Smooth muscle cell (in vitro differentiated cells): Measurements from ENCODE around the gene AGRN. TPM values are rescaled to one million over a fixed set of nuclear protein-coding genes. Genes with fewer than 3 reads are reported as not detected.

Source experiments
- DNase-seq: peaks from one replicate; lab custom pipeline; 2025; ENCODE audit not compliant: unreplicated experiment; lab: John Stamatoyannopoulos, UW
- H2AFZ ChIP-seq: fragments of 200-600 bp; sonication (generic); 2 replicates; pipeline ENCODE4 v1.6.0; 2016; ENCODE audit warnings: antibody characterized with exemption, low read depth, mild to moderate bottlenecking
- H3F3A ChIP-seq: fragments of 200-600 bp; sonication (generic); 2 replicates; pipeline ENCODE4 v1.6.0; 2017; ENCODE audit warnings: antibody characterized with exemption, low read depth
- H3K27ac ChIP-seq: fragments of 200-600 bp; sonication (generic); 2 replicates; pipeline ENCODE4 v1.5.1; 2016; ENCODE audit warnings: low read depth, mild to moderate bottlenecking
- H3K27me3 ChIP-seq: fragments of 200-600 bp; sonication (generic); 2 replicates; pipeline ENCODE4 v1.6.1; 2016; ENCODE audit warnings: low read depth, mild to moderate bottlenecking
- H3K36me3 ChIP-seq: fragments of 200-600 bp; sonication (generic); 2 replicates; pipeline ENCODE4 v1.5.1; 2016; ENCODE audit warnings: low read depth
- H3K4me1 ChIP-seq: fragments of 200-600 bp; sonication (generic); 2 replicates; pipeline ENCODE4 v1.5.1; 2016; ENCODE audit warnings: low read depth
- H3K4me2 ChIP-seq: fragments of 200-600 bp; sonication (generic); 2 replicates; pipeline ENCODE4 v1.6.0; 2016; ENCODE audit warnings: mild to moderate bottlenecking
- H3K4me3 ChIP-seq: fragments of 200-600 bp; sonication (generic); 2 replicates; pipeline ENCODE4 v1.5.1; 2016; ENCODE audit warnings: mild to moderate bottlenecking
- H3K79me2 ChIP-seq: fragments of 200-600 bp; sonication (generic); 2 replicates; pipeline ENCODE4 v1.6.0; 2016; ENCODE audit warnings: low read depth, mild to moderate bottlenecking
- H3K9ac ChIP-seq: fragments of 200-600 bp; sonication (generic); 2 replicates; pipeline ENCODE4 v1.6.0; 2016; ENCODE audit warnings: low read depth
- H3K9me3 ChIP-seq: fragments of 200-600 bp; sonication (generic); replicated peaks from 2 replicates; pipeline ENCODE4 v1.5.1; 2016; ENCODE audit warnings: low read depth
- H4K20me1 ChIP-seq: fragments of 200-600 bp; sonication (generic); 2 replicates; pipeline ENCODE4 v1.6.0; 2016; ENCODE audit warnings: low read depth
- WGBS: methylation state at CpG from one replicate; pipeline ENCODE4 v1.1.7; 2016; ENCODE audit warnings: low lambda C conversion rate; 5-methylcytosine and 5-hydroxymethylcytosine counted together
- polyA plus RNA-seq: library from polyadenylated mRNA; unstranded; fragments of >200 nt; fragmentation: Nextera tagmentation; extraction: Ambion mirVana; gene quantifications from 2 replicates; pipeline ENCODE4 v1.2.1, GENCODE V29; 2016
- total RNA-seq: library from RNA; depleted of rRNA; stranded (reverse); fragments of >200 nt; gene quantifications from 2 replicates; pipeline ENCODE4 v1.2.3, GENCODE V29; 2014
- TF ChIP-seq, protein P1 (sequence below): fragments of 200-600 bp; sonication (generic); IDR thresholded peaks from 2 replicates; pipeline ENCODE4 v1.5.1; 2017; ENCODE audit warnings: borderline replicate concordance, mild to moderate bottlenecking, antibody characterized with exemption; ENCODE audit not compliant: insufficient read depth, poor library complexity, severe bottlenecking

The AGRN gene
- total and polyA plus RNA-seq, 2 experiments from 2014 or later, result 17.5 to 24.7 TPM

GRCh38 chr1:1089731-1090423, 70.0 kb downstream of the AGRN start:
- no peaks in the 10 kb centered on the region for H3K9me3 ChIP-seq
- H3K9ac ChIP-seq, result no peak overlapping the region
- no peak overlapping the region for H2AFZ ChIP-seq
- H3K36me3 ChIP-seq, result no peaks in the 10 kb centered on the region
- H3K4me3 ChIP-seq, result no peak overlapping the region
- no peak overlapping the region for H3K4me2 ChIP-seq
- no peaks in the 10 kb centered on the region for H3K4me1 ChIP-seq
- H3K27me3 ChIP-seq, result no peaks in the 10 kb centered on the region
- no peak overlapping the region for H3K27ac ChIP-seq
- no peaks in the 10 kb centered on the region for H3F3A ChIP-seq
- 96% methylated on average over 22 of the region's 22 CpGs for WGBS
- no peaks in the 10 kb centered on the region for H4K20me1 ChIP-seq
- no peak for DNase-seq
- TF ChIP-seq, protein P1, sequence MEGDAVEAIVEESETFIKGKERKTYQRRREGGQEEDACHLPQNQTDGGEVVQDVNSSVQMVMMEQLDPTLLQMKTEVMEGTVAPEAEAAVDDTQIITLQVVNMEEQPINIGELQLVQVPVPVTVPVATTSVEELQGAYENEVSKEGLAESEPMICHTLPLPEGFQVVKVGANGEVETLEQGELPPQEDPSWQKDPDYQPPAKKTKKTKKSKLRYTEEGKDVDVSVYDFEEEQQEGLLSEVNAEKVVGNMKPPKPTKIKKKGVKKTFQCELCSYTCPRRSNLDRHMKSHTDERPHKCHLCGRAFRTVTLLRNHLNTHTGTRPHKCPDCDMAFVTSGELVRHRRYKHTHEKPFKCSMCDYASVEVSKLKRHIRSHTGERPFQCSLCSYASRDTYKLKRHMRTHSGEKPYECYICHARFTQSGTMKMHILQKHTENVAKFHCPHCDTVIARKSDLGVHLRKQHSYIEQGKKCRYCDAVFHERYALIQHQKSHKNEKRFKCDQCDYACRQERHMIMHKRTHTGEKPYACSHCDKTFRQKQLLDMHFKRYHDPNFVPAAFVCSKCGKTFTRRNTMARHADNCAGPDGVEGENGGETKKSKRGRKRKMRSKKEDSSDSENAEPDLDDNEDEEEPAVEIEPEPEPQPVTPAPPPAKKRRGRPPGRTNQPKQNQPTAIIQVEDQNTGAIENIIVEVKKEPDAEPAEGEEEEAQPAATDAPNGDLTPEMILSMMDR, result no peak
- no peaks in the 10 kb centered on the region for H3K79me2 ChIP-seq

DNA sequence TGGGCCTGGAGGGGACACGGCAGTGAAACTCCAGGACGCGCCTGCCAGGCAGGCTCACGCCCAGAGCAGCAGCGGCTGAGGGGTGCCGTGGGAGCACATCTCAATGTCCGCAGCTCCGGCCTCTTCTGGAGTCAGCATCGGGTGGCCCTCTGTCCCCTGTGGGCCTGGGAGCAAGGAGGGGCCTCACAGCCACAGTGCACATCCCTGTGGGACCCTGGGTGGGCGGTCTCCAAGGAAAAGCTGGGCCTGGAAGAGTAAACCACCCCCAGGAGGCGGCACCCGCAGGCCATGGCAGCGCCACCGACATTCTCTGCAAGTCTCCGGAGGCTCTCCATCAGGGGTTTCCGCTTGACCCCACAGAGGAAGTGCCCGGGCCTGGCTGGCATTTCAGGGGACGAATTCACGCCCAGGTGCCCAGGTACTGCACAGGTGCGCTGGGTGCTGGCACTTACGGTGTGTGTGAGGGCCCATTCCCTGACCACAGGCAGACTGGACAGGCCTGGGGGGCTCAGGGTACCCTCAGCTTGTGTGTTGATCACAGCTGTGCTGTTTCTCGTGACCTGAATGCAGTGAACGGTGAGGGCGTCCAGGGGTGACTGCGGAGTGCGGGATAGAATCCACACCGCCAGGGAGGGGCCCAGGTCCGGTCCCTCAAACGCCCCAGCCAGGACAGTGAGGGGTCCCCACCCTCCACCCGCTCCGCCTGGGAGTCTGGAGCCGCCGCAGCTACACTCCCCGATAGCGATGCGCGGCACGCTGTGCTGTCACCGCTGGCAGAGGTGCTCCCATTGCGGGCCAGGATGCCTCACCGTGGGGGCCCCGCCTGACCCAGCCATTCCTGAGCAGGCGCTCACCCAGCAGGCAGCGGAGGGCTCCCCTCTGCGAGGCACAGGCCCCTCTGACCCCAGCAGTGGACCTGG, 70.8 kb downstream of the AGRN start:
- Histone ChIP-seq H2AFZ (no peak overlapping the region), H3K79me2 (no peaks in the 10 kb centered on the region), H3K27ac (no peak overlapping the region), H3K9ac (no peak overlapping the region), H3K4me2 (no peak overlapping the region), H3F3A (no peaks in the 10 kb centered on the region), H3K27me3 (no peaks in the 10 kb centered on the region), H3K4me1 (no peaks in the 10 kb centered on the region), H3K4me3 (no peak overlapping the region), H3K9me3 (no peaks in the 10 kb centered on the region), H4K20me1 (no peaks in the 10 kb centered on the region), H3K36me3 (no peaks in the 10 kb centered on the region)
- TF ChIP-seq, protein P1, result no peak
- 97% methylated on average over 45 of the region's 45 CpGs for WGBS
- no peak for DNase-seq

DNA sequence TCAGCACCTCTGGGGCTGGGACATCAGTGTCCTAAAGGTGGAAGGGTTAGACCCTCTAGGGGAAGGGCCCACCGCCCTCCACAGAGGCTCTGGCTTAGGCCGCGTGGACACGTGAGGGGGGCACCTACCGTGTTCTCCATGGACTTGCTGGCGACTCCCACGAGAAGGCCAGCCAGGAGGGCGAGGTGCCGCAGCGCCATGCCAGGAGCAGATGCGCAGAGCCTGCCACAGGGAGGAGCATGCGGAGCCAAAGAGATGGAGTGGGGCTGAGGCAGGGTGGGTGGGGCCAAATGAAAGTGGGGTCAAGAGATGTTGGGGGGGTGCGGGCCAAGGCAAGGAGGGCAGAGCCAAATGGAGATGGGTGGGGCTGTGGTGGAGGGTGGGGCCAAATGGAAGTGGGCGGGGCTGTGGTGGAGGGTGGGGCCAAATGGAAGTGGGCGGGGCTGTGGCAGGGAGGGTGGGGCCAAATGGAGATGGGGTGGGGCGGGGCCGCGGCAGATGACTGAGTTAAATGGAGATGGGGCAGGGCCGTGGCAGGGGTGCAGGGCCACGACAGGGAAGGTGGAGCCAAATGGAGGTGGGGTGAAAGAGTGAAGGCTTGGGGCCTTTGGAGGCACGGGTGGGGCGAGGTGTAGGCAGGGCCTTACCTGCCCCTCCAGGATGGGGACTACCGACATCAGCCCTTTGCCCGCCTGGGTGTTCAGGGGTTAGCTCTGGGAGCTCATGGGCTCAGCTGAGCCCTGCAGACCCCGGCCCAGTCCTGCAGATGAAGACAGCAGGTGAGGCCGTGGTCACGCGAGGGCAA, 71.6 kb downstream of the AGRN start:
- H2AFZ ChIP-seq, result no peak overlapping the region
- H3K4me3 ChIP-seq, result no peak overlapping the region
- H3K27ac ChIP-seq, result no peak overlapping the region
- no peak for DNase-seq
- H3K9ac ChIP-seq, result no peak overlapping the region
- H3K4me2 ChIP-seq, result no peak overlapping the region
- H3K27me3 ChIP-seq, result no peaks in the 10 kb centered on the region
- H3K36me3 ChIP-seq, result no peaks in the 10 kb centered on the region
- no peaks in the 10 kb centered on the region for H3F3A ChIP-seq
- H4K20me1 ChIP-seq, result no peaks in the 10 kb centered on the region
- no peaks in the 10 kb centered on the region for H3K9me3 ChIP-seq
- no peaks in the 10 kb centered on the region for H3K4me1 ChIP-seq
- TF ChIP-seq, protein P1, result no peak
- H3K79me2 ChIP-seq, result no peaks in the 10 kb centered on the region
- 98% methylated on average over 18 of the region's 28 CpGs for WGBS
